Cardiac fibroblast (primary cell): ENCODE measurements around the gene OTOGL.
"Not testable (repeated sequence)": the region's sequence is repeated elsewhere in the genome, so short reads cannot be mapped to it uniquely, and the experiment has no call there.

Experiments
- DNase-seq, 2 donors: peaks; one replicate each; pipeline versions ENCODE4 v3.0.0 to v3.0.0-alpha.2; 2010; ENCODE audit warnings: low read depth in 2 of 2
- H3K4me3 ChIP-seq, 2 donors: replicated peaks in 1 of 2; 1 replicate in 1 of 2; 2 replicates in 1 of 2; pipeline ENCODE4 v1.5.1; 2011; ENCODE audit warnings: low read depth in 2 of 2, low read length in 2 of 2, mild to moderate bottlenecking in 2 of 2, moderate library complexity in 1 of 2
- TF ChIP-seq, protein P1 (sequence below): IDR thresholded peaks from one replicate; pipeline ENCODE4 v1.5.1; 2011; ENCODE audit warnings: low read depth, mild to moderate bottlenecking, low read length, inconsistent platforms

The OTOGL gene

GRCh38 chr12:80120994-80121393 lies 21.7 kb downstream of the OTOGL start:
- no peak for DNase-seq

GRCh38 chr12:80121661-80122060 lies 22.3 kb downstream of the OTOGL start:
- H3K4me3 ChIP-seq = no peak overlapping the region
- TF ChIP-seq, protein P1, sequence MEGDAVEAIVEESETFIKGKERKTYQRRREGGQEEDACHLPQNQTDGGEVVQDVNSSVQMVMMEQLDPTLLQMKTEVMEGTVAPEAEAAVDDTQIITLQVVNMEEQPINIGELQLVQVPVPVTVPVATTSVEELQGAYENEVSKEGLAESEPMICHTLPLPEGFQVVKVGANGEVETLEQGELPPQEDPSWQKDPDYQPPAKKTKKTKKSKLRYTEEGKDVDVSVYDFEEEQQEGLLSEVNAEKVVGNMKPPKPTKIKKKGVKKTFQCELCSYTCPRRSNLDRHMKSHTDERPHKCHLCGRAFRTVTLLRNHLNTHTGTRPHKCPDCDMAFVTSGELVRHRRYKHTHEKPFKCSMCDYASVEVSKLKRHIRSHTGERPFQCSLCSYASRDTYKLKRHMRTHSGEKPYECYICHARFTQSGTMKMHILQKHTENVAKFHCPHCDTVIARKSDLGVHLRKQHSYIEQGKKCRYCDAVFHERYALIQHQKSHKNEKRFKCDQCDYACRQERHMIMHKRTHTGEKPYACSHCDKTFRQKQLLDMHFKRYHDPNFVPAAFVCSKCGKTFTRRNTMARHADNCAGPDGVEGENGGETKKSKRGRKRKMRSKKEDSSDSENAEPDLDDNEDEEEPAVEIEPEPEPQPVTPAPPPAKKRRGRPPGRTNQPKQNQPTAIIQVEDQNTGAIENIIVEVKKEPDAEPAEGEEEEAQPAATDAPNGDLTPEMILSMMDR = no peak
- DNase-seq = peak; percentile 18 to 28

More at GRCh38 chr12:80120994-80121393, 21.7 kb downstream of the OTOGL start:
- TF ChIP-seq, protein P1 = no peak
- H3K4me3 ChIP-seq = no peak overlapping the region

- TF ChIP-seq, protein P1 = no peak
- H3K4me3 ChIP-seq = no peak overlapping the region
- DNase-seq = peak in 1 of 2 donors; percentile 77
These were observed 30.7 kb downstream of the OTOGL start for GRCh38 chr12:80129895-80130530.

- no peak overlapping the region for H3K4me3 ChIP-seq
- TF ChIP-seq, protein P1 = no peak
- no peak for DNase-seq
These were observed 36.3 kb downstream of the OTOGL start for GRCh38 chr12:80135624-80136023.

- TF ChIP-seq, protein P1 = no peak
- no peak overlapping the region for H3K4me3 ChIP-seq
- DNase-seq = no peak
These were observed 40.7 kb downstream of the OTOGL start for GRCh38 chr12:80140005-80140404.

DNA sequence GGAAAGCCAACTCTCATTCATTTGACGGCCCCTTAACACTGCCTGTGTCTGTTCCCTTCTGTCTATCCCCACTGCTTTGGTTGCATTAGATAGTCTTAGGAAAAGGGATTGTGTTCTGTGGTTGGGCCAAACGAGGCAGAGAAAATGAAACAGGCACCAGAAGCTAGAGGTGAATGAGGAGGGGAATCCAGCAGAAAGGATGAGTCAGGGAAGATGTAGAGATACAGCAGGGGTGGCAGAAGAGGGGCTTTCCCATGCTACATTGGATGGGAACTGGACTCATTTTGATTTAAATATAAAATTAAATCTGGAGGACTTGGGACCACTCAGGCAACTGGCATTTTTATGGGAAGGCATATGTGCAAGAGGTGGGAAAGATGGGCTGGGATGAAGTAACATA lies 43.3 kb downstream of the OTOGL start:
- H3K4me3 ChIP-seq = no peak overlapping the region
- no peak for DNase-seq
- TF ChIP-seq, protein P1 = no peak

DNA sequence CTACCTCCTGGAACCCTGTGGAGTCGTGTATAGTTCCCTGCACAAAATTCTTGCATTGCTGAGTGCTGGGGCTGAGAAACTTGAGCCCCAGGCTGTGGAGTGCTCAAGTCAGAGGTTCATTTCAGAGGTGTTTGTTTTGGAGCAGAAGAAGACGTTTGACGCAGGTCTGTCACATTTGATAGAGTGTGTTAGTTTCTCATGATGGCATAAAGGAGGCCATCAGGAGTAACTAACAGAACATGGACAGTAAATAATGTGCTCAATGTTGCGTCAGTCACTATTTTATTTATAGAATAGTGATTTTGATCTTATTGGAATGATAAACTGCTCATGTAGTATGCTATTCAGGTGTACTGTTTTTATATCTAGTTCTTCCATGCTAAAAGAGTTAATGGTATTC lies 44.2 kb downstream of the OTOGL start:
- DNase-seq = no peak
- no peak overlapping the region for H3K4me3 ChIP-seq
- TF ChIP-seq, protein P1 = no peak

- not testable (repeated sequence) for H3K4me3 ChIP-seq, DNase-seq
These were observed 50.4 kb downstream of the OTOGL start for GRCh38 chr12:80149547-80150313.
